Liver (tissue), 9 donors: Measurements from ENCODE around the gene GREB1. TPM values are rescaled to one million over a fixed set of nuclear protein-coding genes. Genes with fewer than 3 reads are reported as not detected.

Experiments used
- DNase-seq: peaks from one replicate; pipeline ENCODE4 v3.0.0-alpha.2; 2017; ENCODE audit warnings: low spot score
- H3K27ac ChIP-seq, 2 donors: one replicate each; pipeline ENCODE4 v1.7.0; 2013; ENCODE audit warnings: inconsistent platforms in 2 of 2, low read length in 2 of 2, control low read depth in 1 of 2, low read depth in 1 of 2, mild to moderate bottlenecking in 1 of 2
- H3K27me3 ChIP-seq, 4 donors: one replicate each; pipeline versions ENCODE4 v1.6.1 to v1.7.0; 2013; ENCODE audit warnings: low read length in 3 of 4, inconsistent platforms in 1 of 4, mild to moderate bottlenecking in 1 of 4, moderate library complexity in 1 of 4; ENCODE audit not compliant: control insufficient read depth in 4 of 4, insufficient read depth in 4 of 4
- H3K36me3 ChIP-seq, 4 donors: one replicate each; pipeline versions ENCODE4 v1.6.1 to v1.7.0; 2013; ENCODE audit warnings: low read length in 3 of 4, mild to moderate bottlenecking in 3 of 4, low read depth in 1 of 4, moderate library complexity in 1 of 4; ENCODE audit not compliant: control insufficient read depth in 4 of 4, insufficient read depth in 3 of 4
- H3K4me1 ChIP-seq, 4 donors: one replicate each; pipeline versions ENCODE4 v1.6.1 to v1.7.0; 2013; ENCODE audit warnings: low read length in 3 of 4, mild to moderate bottlenecking in 3 of 4, moderate library complexity in 1 of 4; ENCODE audit not compliant: control insufficient read depth in 4 of 4, insufficient read depth in 4 of 4
- H3K4me3 ChIP-seq, 3 donors: one replicate each; pipeline versions ENCODE4 v1.6.1 to v1.7.0; 2013; ENCODE audit warnings: low read length in 3 of 3, control low read depth in 1 of 3, low read depth in 1 of 3, mild to moderate bottlenecking in 1 of 3
- H3K9ac ChIP-seq, 2 donors: one replicate each; pipeline ENCODE4 v1.7.0; 2013; ENCODE audit warnings: low read length in 2 of 2, mild to moderate bottlenecking in 2 of 2, moderate library complexity in 2 of 2, control low read depth in 1 of 2, low read depth in 1 of 2
- H3K9me3 ChIP-seq, 4 donors: one replicate each; pipeline versions ENCODE4 v1.6.1 to v1.7.0; 2013; ENCODE audit warnings: low read length in 3 of 4; ENCODE audit not compliant: control insufficient read depth in 4 of 4
- ATF3 ChIP-seq: IDR thresholded peaks from 2 replicates; pipeline ENCODE4 v1.6.1; 2016; ENCODE audit warnings: antibody characterized with exemption
- EGR1 ChIP-seq, 2 donors: IDR thresholded peaks; 2 replicates each; pipeline ENCODE4 v1.6.1; 2016 to 2018; ENCODE audit warnings: antibody characterized with exemption in 2 of 2, low read depth in 2 of 2
- FOXA1 ChIP-seq: IDR thresholded peaks from 2 replicates; pipeline ENCODE4 v1.6.1; 2016; ENCODE audit warnings: antibody characterized with exemption
- FOXA2 ChIP-seq: IDR thresholded peaks from 2 replicates; pipeline ENCODE4 v1.6.1; 2016; ENCODE audit warnings: antibody characterized with exemption
- GABPA ChIP-seq, 2 donors: IDR thresholded peaks in 1 of 2; conservative IDR thresholded peaks in 1 of 2; 2 replicates each; pipeline ENCODE4 v1.6.1; 2016; ENCODE audit warnings: antibody characterized with exemption in 2 of 2, mild to moderate bottlenecking in 1 of 2, moderate library complexity in 1 of 2
- HNF4G ChIP-seq: IDR thresholded peaks from 2 replicates; pipeline ENCODE4 v1.6.1; 2016; ENCODE audit warnings: antibody characterized with exemption
- JUND ChIP-seq, 2 donors: IDR thresholded peaks; 2 replicates each; pipeline ENCODE4 v1.6.1; 2016; ENCODE audit warnings: antibody characterized with exemption in 2 of 2
- MAX ChIP-seq: IDR thresholded peaks from 2 replicates; pipeline ENCODE4 v1.6.1; 2016; ENCODE audit warnings: antibody characterized with exemption
- NR2F2 ChIP-seq: IDR thresholded peaks from 2 replicates; pipeline ENCODE4 v1.6.1; 2016; ENCODE audit warnings: antibody characterized with exemption
- RAD21 ChIP-seq, 2 donors: IDR thresholded peaks; 2 replicates each; pipeline ENCODE4 v1.6.1; 2016; ENCODE audit warnings: antibody characterized with exemption in 2 of 2, mild to moderate bottlenecking in 2 of 2
- SP1 ChIP-seq: IDR thresholded peaks from 2 replicates; pipeline ENCODE4 v1.6.1; 2018; ENCODE audit warnings: antibody characterized with exemption, mild to moderate bottlenecking
- TAF1 ChIP-seq: conservative IDR thresholded peaks from 2 replicates; pipeline ENCODE4 v1.6.1; 2016; ENCODE audit warnings: antibody characterized with exemption, mild to moderate bottlenecking
- YY1 ChIP-seq: IDR thresholded peaks from 2 replicates; pipeline ENCODE4 v1.6.1; 2016; ENCODE audit warnings: antibody characterized with exemption, mild to moderate bottlenecking
- ZBTB33 ChIP-seq: IDR thresholded peaks from 2 replicates; pipeline ENCODE4 v1.6.1; 2016; ENCODE audit warnings: antibody characterized with exemption
- WGBS: extraction: QIAGEN DNeasy Blood & Tissue Kit; methylation state at CpG from one replicate; pipeline ENCODE4 v1.1.7; 2013; 5-methylcytosine and 5-hydroxymethylcytosine counted together
- polyA plus RNA-seq, 2 donors: library from polyadenylated mRNA; stranded (reverse) in 1 of 2; unstranded in 1 of 2; fragments of 200-250 nt in 1 of 2; fragments of >200 nt in 1 of 2; fragmentation: Nextera tagmentation in 1 of 2; extraction: Ambion mirVana in 1 of 2; gene quantifications; one replicate each; pipeline versions ENCODE4 v1.2.1 to v1.2.3, GENCODE V29; 2013 to 2015
- total RNA-seq, 2 donors: library from RNA; depleted of rRNA; stranded (reverse); fragments of >200 nt; gene quantifications; one replicate each; pipeline ENCODE4 v1.2.3, GENCODE V29; 2014
- TF ChIP-seq, protein P1 (sequence below): fragments of 150-350 bp; IDR thresholded peaks from 2 replicates; pipeline ENCODE4 v1.5.1; 2017; ENCODE audit warnings: improper control_type of control experiment, low read depth, low read length; ENCODE audit not compliant: missing input control
- donor health status: healthy.
- donor health status: healthy.
- donor health status: healthy.
- donor health status: healthy.
- donor health status: healthy.

GREB1 gene
- total and polyA plus RNA-seq, 4 donors, result 1.0 to 6.3 (median 3.6) TPM

DNA sequence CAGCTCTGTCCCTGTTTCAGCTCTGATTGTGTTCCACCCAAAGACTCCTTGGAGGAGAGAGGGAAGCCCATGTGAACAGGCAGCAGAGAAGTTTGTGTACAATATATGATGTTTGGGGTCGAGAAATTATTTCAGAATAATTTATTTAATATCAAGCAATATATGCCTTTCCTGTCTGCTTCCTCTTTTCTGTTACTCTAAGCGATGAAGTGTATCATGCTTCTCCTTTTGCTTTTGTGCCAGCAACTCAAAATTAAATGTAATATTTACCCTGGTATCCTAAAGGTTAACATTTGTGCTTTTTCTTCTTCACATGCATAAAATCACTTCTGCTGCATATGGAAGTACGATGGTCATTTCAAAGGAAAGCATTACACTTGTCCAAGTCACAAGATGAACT, 138.6 kb downstream of the GREB1 start:
- Histone ChIP-seq H3K9ac (no peak overlapping the region), H3K36me3 (no peaks in the 10 kb centered on the region), H3K27me3 (peaks cover 0 to 13% (median 2%) of the 10 kb centered on the region in 4 donors), H3K27ac (no peak overlapping the region), H3K9me3 (no peaks in the 10 kb centered on the region), H3K4me1 (peaks cover 0 to 6% (median 4%) of the 10 kb centered on the region in 4 donors), H3K4me3 (no peak overlapping the region)
- no peak for DNase-seq
- WGBS, result 62% methylated on average over 3 of the region's 3 CpGs
- TF ChIP-seq FOXA1 (no peak), HNF4G (no peak), ZBTB33 (no peak)

GRCh38 chr2:11674983-11675382, 141.1 kb downstream of the GREB1 start:
- Histone ChIP-seq H3K9ac (no peak overlapping the region), H3K4me3 (no peak overlapping the region), H3K4me1 (peaks cover 0 to 2% (median under 1%) of the 10 kb centered on the region in 4 donors), H3K27me3 (peaks cover 0 to 10% (median 2%) of the 10 kb centered on the region in 4 donors), H3K27ac (no peak overlapping the region), H3K36me3 (no peaks in the 10 kb centered on the region), H3K9me3 (no peaks in the 10 kb centered on the region)
- DNase-seq, result no peak
- WGBS, result 73% methylated on average over 10 of the region's 10 CpGs
- TF ChIP-seq FOXA2 (no peak), TAF1 (no peak), SP1 (no peak), RAD21 (IDR thresholded peaks at IDR 0.05) (no peak), ATF3 (no peak), HNF4G (no peak)

- DNase-seq, result no peak
- H3K4me1 ChIP-seq, result no peaks in the 10 kb centered on the region
- no peak overlapping the region for H3K4me3 ChIP-seq
- no peaks in the 10 kb centered on the region for H3K36me3 ChIP-seq
- TF ChIP-seq SP1 (no peak), YY1 (no peak), MAX (no peak)
- peaks cover 0 to 7% (median 2%) of the 10 kb centered on the region in 4 donors for H3K27me3 ChIP-seq
- no peaks in the 10 kb centered on the region for H3K9me3 ChIP-seq
- 77% methylated on average over 3 of the region's 3 CpGs for WGBS
- no peak overlapping the region for H3K9ac ChIP-seq
- no peak overlapping the region for H3K27ac ChIP-seq
Observed at GRCh38 chr2:11675423-11676112, 141.7 kb downstream of the GREB1 start.

DNA sequence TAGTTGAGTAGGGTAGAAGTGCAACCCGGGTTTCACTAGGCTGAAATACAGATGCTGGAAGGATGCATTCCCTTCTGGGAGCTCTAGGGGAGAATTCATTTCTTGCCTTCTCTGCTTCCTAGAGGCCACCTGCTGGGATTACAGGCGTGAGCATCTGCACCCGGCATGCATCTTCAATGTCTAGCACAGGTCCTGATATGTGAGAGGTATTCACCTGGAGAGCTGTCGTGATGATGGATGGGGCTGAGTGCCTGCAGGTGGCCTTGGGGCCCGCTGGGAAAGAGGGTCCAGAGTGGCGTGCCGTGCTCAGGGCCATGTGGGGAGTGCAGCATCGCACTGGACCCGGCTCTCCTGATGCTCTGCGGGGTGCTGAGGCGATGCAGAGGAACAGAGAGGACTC, 142.8 kb downstream of the GREB1 start:
- DNase-seq, result no peak
- H3K4me3 ChIP-seq, result no peak overlapping the region

More for the DNA sequence above, 142.8 kb downstream of the GREB1 start:
- TF ChIP-seq JUND (IDR thresholded peaks at IDR 0.05) (no peak), YY1 (no peak), FOXA1 (no peak), FOXA2 (no peak), HNF4G (no peak), NR2F2 (no peak), GABPA (IDR thresholded peaks at IDR 0.05 in 1 of 2, conservative IDR thresholded peaks at IDR 0.05 in 1 of 2) (no peak), EGR1 (IDR thresholded peaks at IDR 0.05; ENCODE audit: low read depth in 2 of 2) (no peak), SP1 (no peak)
- TF ChIP-seq, protein P1, sequence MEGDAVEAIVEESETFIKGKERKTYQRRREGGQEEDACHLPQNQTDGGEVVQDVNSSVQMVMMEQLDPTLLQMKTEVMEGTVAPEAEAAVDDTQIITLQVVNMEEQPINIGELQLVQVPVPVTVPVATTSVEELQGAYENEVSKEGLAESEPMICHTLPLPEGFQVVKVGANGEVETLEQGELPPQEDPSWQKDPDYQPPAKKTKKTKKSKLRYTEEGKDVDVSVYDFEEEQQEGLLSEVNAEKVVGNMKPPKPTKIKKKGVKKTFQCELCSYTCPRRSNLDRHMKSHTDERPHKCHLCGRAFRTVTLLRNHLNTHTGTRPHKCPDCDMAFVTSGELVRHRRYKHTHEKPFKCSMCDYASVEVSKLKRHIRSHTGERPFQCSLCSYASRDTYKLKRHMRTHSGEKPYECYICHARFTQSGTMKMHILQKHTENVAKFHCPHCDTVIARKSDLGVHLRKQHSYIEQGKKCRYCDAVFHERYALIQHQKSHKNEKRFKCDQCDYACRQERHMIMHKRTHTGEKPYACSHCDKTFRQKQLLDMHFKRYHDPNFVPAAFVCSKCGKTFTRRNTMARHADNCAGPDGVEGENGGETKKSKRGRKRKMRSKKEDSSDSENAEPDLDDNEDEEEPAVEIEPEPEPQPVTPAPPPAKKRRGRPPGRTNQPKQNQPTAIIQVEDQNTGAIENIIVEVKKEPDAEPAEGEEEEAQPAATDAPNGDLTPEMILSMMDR, result no peak
- peaks cover 0 to 6% (median 2%) of the 10 kb centered on the region in 4 donors for H3K27me3 ChIP-seq
- H3K27ac ChIP-seq, result no peak overlapping the region
- H3K36me3 ChIP-seq, result no peaks in the 10 kb centered on the region
- no peaks in the 10 kb centered on the region for H3K4me1 ChIP-seq
- H3K9ac ChIP-seq, result no peak overlapping the region
- no peaks in the 10 kb centered on the region for H3K9me3 ChIP-seq
- WGBS, result 53% methylated on average over 11 of the region's 11 CpGs
